Tibial nerve (tissue), 4 donors: Measurements from ENCODE around the gene SLC22A1. TPM values are rescaled to one million over a fixed set of nuclear protein-coding genes. Genes with fewer than 3 reads are reported as not detected.

Source experiments
- DNase-seq, 2 donors: peaks; one replicate each; pipeline ENCODE4 v3.0.0-alpha.2; 2019; ENCODE audit warnings: low spot score in 2 of 2
- H3K27ac ChIP-seq, 4 donors: fragments of 200-600 bp; sonication (generic) in 3 of 4; one replicate each; pipeline ENCODE4 v1.5.1; 2017 to 2019; ENCODE audit warnings: mild to moderate bottlenecking in 1 of 4
- H3K27me3 ChIP-seq, 2 donors: fragments of 200-600 bp; sonication (generic) in 1 of 2; one replicate each; pipeline versions ENCODE4 v1.5.1 to v1.6.0; 2017 to 2019
- H3K36me3 ChIP-seq, 3 donors: fragments of 200-600 bp; sonication (generic); one replicate each; pipeline ENCODE4 v1.5.1; 2018 to 2019
- H3K4me1 ChIP-seq, 4 donors: fragments of 200-600 bp; sonication (generic) in 3 of 4; one replicate each; pipeline ENCODE4 v1.5.1; 2017 to 2019
- H3K4me3 ChIP-seq, 4 donors: fragments of 200-600 bp; sonication (generic) in 3 of 4; one replicate each; pipeline ENCODE4 v1.5.1; 2017 to 2019; ENCODE audit warnings: mild to moderate bottlenecking in 1 of 4, moderate library complexity in 1 of 4
- H3K9me3 ChIP-seq, 4 donors: fragments of 200-600 bp; sonication (generic) in 3 of 4; one replicate each; pipeline ENCODE4 v1.5.1; 2017 to 2019
- EP300 ChIP-seq, 2 donors: sonication (generic); formaldehyde crosslinking; IDR thresholded peaks; one replicate each; pipeline ENCODE4 v1.6.1; 2017; ENCODE audit warnings: antibody characterized with exemption in 2 of 2, mild to moderate bottlenecking in 1 of 2
- POLR2A ChIP-seq, 2 donors: fragments of 450-650 bp; IDR thresholded peaks; one replicate each; pipeline ENCODE4 v1.6.1; 2017; ENCODE audit warnings: antibody characterized with exemption in 2 of 2, mild to moderate bottlenecking in 2 of 2, moderate library complexity in 2 of 2
- WGBS, 2 donors: methylation state at CpG; one replicate each; pipeline ENCODE4 v1.1.5; 2018; 5-methylcytosine and 5-hydroxymethylcytosine counted together
- total RNA-seq, 4 donors: library from RNA; depleted of rRNA; stranded (reverse); fragments of >200 nt; gene quantifications; one replicate each; pipeline ENCODE4 v1.1.0, GENCODE V29; 2016
- TF ChIP-seq, protein P1 (sequence below), 5 experiments: fragments of 200-600 bp in 3 of 5; fragments of 450-650 bp in 2 of 5; sonication (generic) in 3 of 5; IDR thresholded peaks; one replicate each; pipeline ENCODE4 v1.5.1; 2016 to 2019; ENCODE audit warnings: antibody characterized with exemption in 5 of 5, mild to moderate bottlenecking in 3 of 5, moderate library complexity in 2 of 5

Gene SLC22A1
- total RNA-seq, 4 donors from 2014 or later: 1.3 to 5.5 (median 2.3) TPM

DNA sequence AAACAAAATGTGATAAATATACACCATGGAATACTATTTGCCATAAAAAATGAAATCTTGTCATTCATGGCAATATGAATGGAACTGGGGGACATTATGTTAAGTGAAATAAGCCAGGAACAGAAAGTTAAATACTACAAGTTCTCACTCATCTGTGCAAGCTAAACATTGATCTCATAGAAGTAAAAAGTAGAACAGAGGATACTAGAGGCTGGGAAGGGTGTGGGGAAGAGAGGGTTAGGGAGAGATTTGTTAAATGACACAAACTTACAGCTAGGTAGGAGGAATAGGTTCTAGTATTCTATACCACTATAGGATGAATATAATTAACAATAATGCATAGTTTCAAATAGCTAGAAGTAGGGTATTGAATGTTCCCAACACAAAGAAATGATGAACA is 76.0 kb downstream of the SLC22A1 start:
- Histone ChIP-seq H3K9me3 (peaks cover 0 to 29% (median 12%) of the 10 kb centered on the region in 4 donors), H3K27me3 (no peaks in the 10 kb centered on the region), H3K4me3 (no peak overlapping the region), H3K27ac (no peak overlapping the region), H3K36me3 (no peaks in the 10 kb centered on the region), H3K4me1 (peaks cover 0 to 8% (median 0%) of the 10 kb centered on the region in 4 donors)
- TF ChIP-seq POLR2A (IDR thresholded peaks at IDR 0.05) (no peak), EP300 (IDR thresholded peaks at IDR 0.05) (no peak)
- TF ChIP-seq, protein P1, sequence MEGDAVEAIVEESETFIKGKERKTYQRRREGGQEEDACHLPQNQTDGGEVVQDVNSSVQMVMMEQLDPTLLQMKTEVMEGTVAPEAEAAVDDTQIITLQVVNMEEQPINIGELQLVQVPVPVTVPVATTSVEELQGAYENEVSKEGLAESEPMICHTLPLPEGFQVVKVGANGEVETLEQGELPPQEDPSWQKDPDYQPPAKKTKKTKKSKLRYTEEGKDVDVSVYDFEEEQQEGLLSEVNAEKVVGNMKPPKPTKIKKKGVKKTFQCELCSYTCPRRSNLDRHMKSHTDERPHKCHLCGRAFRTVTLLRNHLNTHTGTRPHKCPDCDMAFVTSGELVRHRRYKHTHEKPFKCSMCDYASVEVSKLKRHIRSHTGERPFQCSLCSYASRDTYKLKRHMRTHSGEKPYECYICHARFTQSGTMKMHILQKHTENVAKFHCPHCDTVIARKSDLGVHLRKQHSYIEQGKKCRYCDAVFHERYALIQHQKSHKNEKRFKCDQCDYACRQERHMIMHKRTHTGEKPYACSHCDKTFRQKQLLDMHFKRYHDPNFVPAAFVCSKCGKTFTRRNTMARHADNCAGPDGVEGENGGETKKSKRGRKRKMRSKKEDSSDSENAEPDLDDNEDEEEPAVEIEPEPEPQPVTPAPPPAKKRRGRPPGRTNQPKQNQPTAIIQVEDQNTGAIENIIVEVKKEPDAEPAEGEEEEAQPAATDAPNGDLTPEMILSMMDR (IDR thresholded peaks at IDR 0.05): no peak
- DNase-seq: no peak

DNA sequence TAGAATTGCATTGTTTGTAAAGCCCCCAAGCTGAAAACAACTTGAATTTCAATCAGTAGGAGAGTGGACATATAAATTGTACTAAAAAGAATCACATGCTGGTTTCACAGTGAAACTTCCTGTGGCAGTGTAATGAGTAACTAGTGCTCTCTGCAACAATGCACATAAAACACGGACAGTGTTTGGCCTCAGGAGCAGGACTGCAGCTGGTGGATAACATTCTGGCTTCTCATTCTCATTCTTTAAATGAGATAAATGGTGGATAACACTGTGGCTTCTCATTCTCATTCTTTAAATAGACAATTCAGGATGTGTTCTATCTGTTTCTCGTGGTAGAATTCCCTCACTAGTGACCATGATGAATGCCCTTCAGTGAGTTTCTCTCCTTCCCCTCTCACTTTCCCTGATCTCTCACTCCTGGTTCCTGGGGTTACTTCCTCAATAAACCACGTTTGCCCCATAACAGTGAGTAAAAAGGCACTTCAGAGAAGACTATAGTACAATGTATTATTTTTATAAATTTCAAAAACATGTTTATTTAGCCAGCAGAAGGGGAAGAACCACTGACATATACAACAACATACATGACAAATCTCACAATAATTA is 77.1 kb downstream of the SLC22A1 start:
- H3K4me1 ChIP-seq: peaks cover 0 to 11% (median 0%) of the 10 kb centered on the region in 4 donors
- H3K4me3 ChIP-seq: no peak overlapping the region
- H3K36me3 ChIP-seq: no peaks in the 10 kb centered on the region
- TF ChIP-seq EP300 (IDR thresholded peaks at IDR 0.05) (no peak), POLR2A (IDR thresholded peaks at IDR 0.05) (no peak)
- no peak for DNase-seq
- WGBS, 2 donors: 11 to 24% methylated on average over 3 of the region's 3 CpGs
- H3K9me3 ChIP-seq: peaks cover 0 to 20% (median 6%) of the 10 kb centered on the region in 4 donors
- no peaks in the 10 kb centered on the region for H3K27me3 ChIP-seq
- no peak overlapping the region for H3K27ac ChIP-seq

DNA sequence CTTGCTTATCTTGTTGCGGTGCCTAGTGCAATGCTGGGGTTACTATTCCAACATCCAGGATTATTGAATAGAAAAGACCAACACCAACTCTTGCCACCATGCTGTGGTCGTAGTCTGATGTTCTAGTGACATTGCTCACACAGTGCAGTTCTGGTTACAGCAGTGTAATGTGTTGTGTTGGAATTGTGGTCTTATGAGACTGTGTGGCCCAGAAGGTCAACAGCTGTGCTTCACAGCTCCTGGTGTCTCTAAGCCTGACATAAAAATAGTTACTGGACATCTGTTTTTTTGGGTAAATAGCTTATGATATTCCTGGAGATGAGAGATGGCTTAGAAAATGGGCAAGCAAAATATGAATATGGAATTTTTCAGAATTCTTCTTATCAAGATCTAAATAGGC is 79.4 kb downstream of the SLC22A1 start:
- no peak for DNase-seq
- TF ChIP-seq, protein P1 (IDR thresholded peaks at IDR 0.05): no peak
- TF ChIP-seq POLR2A (IDR thresholded peaks at IDR 0.05) (no peak), EP300 (IDR thresholded peaks at IDR 0.05) (no peak)

DNA sequence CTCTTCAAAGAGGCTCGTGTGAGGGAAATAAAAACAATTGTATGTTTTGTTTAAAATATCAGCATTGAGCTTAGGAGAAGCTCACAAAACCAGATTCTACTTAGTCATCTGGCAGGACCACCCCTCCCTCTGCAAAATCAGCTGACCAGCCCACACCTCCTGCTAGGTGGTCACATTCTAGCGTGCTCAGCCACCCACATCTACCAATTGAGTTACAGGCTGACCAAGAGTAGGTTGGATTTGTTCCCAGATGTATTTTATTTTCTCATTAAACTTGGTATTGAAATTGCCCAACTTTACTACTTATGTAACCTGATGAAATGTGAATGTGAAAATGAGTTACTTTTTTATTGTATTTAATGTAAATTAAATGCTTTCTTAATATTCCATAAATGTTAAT is 80.8 kb downstream of the SLC22A1 start:
- no peak overlapping the region for H3K4me3 ChIP-seq
- TF ChIP-seq, protein P1 (IDR thresholded peaks at IDR 0.05): no peak
- TF ChIP-seq EP300 (IDR thresholded peaks at IDR 0.05) (no peak), POLR2A (IDR thresholded peaks at IDR 0.05) (no peak)
- peaks cover 0 to 3% (median 0%) of the 10 kb centered on the region in 4 donors for H3K9me3 ChIP-seq
- 36 to 41% methylated on average over 2 of the region's 2 CpGs for WGBS, 2 donors
- no peak for DNase-seq
- H3K27ac ChIP-seq: peak overlapping the region in 1 of 4 donors; percentile 28
- no peaks in the 10 kb centered on the region for H3K36me3 ChIP-seq
- H3K4me1 ChIP-seq: peaks cover 0 to 11% (median 0%) of the 10 kb centered on the region in 4 donors
- no peaks in the 10 kb centered on the region for H3K27me3 ChIP-seq

More for the DNA sequence above, 79.4 kb downstream of the SLC22A1 start:
- Histone ChIP-seq H3K9me3 (peaks cover 0 to under 1% (median 0%) of the 10 kb centered on the region in 4 donors), H3K4me3 (no peak overlapping the region), H3K36me3 (no peaks in the 10 kb centered on the region), H3K27ac (no peak overlapping the region), H3K4me1 (peaks cover 0 to 11% (median 0%) of the 10 kb centered on the region in 4 donors), H3K27me3 (no peaks in the 10 kb centered on the region)
- WGBS, 2 donors: 68 to 76% methylated on average over 2 of the region's 2 CpGs

DNA sequence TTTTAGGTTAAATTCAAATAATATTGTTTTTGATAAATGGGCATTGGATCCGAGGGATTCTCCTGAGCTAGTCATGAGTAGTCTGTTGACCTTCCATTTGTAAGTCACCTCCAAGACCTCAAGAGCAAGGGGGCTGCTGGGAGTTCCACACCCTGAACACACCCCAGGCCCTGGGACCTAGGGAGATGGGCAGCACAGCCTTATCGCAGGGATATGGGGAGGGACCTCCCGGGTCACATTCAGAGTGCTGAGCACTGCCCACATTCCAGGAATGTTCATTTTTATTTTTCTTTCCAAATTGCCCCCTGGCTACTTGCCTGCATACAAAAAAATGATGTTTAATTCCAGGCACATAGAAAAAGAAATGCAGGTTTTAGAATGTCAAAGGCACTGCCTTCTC is 81.5 kb downstream of the SLC22A1 start:
- no peak for DNase-seq
- Histone ChIP-seq H3K36me3 (no peaks in the 10 kb centered on the region), H3K4me3 (no peak overlapping the region), H3K4me1 (peaks cover 0 to 11% (median 0%) of the 10 kb centered on the region in 4 donors), H3K9me3 (peaks cover 0 to 10% (median 0%) of the 10 kb centered on the region in 4 donors), H3K27me3 (no peaks in the 10 kb centered on the region), H3K27ac (no peak overlapping the region)
- 43 to 54% methylated on average over 3 of the region's 3 CpGs for WGBS, 2 donors
- TF ChIP-seq POLR2A (IDR thresholded peaks at IDR 0.05) (no peak), EP300 (IDR thresholded peaks at IDR 0.05) (no peak)
- TF ChIP-seq, protein P1 (IDR thresholded peaks at IDR 0.05): no peak
